ENCODE data around the gene MAN1B1.

Gene MAN1B1

DNA sequence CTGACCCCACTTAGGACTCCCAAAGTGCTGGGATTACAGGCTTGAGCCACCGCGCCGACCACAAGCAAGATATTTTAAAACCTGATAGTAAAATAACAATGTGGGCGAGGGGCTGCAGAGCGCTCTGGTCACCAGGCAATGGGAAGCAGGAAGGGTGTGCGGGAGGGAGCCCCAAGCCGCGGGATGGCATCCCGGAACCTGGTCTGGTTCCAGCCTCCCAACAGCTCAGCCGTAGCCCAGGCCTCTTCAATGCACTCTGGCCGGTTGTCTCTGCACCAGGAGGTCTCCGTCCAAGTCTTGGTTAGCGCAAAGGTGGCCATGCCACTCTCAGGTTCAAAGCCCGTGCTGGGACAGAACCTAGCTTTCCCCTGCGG is 10.2 kb upstream of the MAN1B1 start:
- peak overlapping the region; percentile 61 for H3K4me3 ChIP-seq (replicated peaks; ENCODE audit: low read depth, low read length)
- TF ChIP-seq, protein P1, sequence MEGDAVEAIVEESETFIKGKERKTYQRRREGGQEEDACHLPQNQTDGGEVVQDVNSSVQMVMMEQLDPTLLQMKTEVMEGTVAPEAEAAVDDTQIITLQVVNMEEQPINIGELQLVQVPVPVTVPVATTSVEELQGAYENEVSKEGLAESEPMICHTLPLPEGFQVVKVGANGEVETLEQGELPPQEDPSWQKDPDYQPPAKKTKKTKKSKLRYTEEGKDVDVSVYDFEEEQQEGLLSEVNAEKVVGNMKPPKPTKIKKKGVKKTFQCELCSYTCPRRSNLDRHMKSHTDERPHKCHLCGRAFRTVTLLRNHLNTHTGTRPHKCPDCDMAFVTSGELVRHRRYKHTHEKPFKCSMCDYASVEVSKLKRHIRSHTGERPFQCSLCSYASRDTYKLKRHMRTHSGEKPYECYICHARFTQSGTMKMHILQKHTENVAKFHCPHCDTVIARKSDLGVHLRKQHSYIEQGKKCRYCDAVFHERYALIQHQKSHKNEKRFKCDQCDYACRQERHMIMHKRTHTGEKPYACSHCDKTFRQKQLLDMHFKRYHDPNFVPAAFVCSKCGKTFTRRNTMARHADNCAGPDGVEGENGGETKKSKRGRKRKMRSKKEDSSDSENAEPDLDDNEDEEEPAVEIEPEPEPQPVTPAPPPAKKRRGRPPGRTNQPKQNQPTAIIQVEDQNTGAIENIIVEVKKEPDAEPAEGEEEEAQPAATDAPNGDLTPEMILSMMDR (IDR thresholded peaks at IDR 0.05; ENCODE audit: low read depth, low read length, missing control alignments), result no peak
- DNase-seq (ENCODE audit: extremely low read depth, low read depth), result no peak

DNA sequence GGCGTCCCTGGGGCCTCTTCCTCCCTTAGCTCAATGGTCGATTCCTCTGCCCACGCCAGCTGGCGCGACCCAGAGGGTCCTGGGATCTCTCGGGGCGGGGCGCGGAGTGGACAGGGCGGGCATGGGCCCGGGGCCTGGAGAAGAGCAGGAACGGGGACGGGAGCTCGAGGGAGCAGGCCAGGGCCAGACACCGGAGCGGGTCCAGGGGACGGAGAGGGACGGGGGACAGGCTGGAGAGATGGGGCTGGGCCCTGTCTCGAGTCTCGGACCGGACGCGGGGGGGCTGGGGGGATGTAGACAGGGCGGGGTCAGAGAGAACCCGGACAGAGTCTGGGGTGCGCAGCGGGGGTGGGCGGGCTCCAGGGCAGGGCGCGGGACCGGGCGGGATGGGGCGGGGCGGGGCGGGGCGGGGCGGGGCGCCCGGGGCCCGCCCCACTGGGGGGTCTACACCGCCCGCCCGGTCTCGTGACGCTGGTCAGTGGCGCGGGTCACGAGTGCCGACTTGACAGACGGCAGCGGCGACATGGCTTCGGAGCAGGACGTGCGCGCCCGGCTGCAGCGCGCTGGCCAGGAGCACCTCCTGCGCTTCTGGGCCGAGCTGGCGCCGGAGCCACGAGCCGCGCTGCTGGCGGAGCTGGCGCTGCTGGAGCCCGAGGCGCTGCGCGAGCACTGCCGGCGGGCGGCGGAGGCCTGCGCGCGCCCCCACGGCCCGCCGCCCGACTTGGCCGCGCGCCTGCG is 9.6 kb upstream of the MAN1B1 start, which contains the start of gene UAP1L1:
TSS of gene UAP1L1 (plus strand) at position 508 of the 738 bp plus-strand sequence. CDS start at position 524, 16 bp downstream.
- peak within 1 kb of the TSS; percentile 61 for H3K4me3 ChIP-seq (replicated peaks; ENCODE audit: low read depth, low read length)
- TF ChIP-seq, protein P1 (IDR thresholded peaks at IDR 0.05; ENCODE audit: low read depth, low read length, missing control alignments), result no peak
- no peak for DNase-seq (ENCODE audit: extremely low read depth, low read depth)

DNA sequence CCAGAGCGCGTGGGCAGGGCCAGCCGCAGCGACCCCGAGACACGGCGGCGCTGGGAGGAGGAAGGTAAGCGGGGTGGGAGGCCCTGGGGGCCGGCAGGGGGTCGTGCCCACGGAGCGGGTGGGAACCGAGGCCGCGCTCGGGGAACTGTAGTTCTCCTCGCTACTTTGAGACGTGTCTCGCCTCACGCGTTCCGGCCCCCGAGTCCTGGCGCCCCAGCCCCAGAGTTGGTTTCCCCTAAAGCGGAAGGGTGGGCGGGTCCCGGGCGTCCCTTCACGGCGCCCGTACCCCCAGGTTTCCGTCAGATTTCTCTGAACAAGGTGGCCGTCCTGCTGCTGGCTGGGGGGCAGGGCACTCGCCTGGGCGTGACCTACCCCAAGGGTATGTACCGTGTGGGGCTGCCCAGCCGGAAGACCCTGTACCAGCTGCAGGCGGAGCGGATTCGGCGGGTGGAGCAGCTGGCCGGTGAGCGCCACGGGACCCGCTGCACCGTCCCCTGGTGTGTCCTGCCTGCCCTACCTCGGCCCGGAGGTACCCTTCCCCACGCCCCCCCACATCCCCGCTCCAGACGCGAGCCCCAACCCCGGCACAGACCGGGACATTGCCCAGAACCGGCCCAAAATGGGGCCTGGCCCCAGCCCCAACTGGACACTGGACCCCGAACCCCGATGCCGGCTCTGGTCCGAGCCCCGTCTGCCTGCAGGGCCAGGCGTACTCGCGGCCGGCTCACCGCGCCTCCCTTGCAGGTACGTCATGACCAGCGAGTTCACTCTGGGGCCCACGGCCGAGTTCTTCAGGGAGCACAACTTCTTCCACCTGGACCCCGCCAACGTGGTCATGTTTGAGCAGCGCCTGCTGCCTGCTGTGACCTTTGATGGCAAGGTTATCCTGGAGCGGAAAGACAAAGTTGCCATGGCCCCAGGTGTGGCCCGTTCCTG is 8.8 kb upstream of the MAN1B1 start:
- peak overlapping the region; percentile 61 for H3K4me3 ChIP-seq (replicated peaks; ENCODE audit: low read depth, low read length)
- TF ChIP-seq, protein P1 (IDR thresholded peaks at IDR 0.05; ENCODE audit: low read depth, low read length, missing control alignments), result no peak
- no peak for DNase-seq (ENCODE audit: extremely low read depth, low read depth)

DNA sequence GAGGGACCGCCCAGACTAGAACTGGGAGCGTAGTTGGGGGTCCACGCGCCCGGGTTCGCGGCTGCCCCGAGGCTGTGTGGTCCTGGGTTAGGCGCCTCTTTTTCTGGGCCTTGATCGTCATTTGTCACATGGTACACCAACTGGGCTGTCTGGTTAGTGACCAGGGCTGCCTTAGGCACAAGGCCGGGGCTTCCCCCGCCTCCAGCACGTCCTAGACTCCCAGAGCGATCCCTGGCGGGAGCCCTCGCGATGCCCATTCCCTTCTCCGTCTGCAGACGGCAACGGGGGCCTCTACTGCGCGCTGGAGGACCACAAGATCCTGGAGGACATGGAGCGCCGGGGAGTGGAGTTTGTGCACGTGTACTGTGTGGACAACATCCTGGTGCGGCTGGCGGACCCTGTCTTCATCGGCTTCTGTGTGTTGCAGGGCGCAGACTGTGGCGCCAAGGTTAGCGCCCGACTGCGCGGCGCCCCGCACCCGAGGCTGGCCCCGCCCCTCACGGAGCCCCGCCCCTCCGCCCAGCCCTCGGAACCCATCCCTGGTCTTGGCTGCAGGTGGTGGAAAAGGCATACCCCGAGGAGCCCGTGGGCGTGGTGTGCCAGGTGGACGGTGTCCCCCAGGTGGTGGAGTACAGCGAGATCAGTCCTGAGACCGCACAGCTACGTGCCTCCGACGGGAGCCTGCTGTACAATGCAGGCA is 7.9 kb upstream of the MAN1B1 start:
- DNase-seq (ENCODE audit: extremely low read depth, low read depth), result no peak
- TF ChIP-seq, protein P1 (IDR thresholded peaks at IDR 0.05; ENCODE audit: low read depth, low read length, missing control alignments), result no peak

DNA sequence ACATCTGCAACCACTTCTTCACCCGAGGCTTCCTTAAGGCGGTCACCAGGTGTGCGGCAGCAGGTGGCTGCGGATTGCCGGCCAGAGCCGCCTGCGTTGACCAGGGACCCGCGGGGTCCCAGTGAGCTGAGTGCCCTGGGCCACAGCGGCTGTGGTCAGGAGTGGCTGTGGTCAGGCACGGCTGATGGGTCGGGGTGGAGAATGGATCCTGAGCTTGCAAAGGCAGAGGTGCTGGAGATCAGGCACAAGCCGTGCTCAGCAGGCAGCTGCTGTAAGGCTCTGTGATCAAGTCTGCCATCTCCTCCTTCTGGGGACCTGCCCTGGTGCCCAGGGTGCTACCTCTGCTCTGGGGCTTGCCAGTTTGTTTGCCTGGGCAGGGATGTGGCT is 7.4 kb upstream of the MAN1B1 start:
- no peak overlapping the region for H3K4me3 ChIP-seq (replicated peaks; ENCODE audit: low read depth, low read length)
- DNase-seq (ENCODE audit: extremely low read depth, low read depth), result no peak
- TF ChIP-seq, protein P1 (IDR thresholded peaks at IDR 0.05; ENCODE audit: low read depth, low read length, missing control alignments), result no peak

More for the DNA sequence above, 7.9 kb upstream of the MAN1B1 start:
- peak overlapping the region; percentile 61 for H3K4me3 ChIP-seq (replicated peaks; ENCODE audit: low read depth, low read length)

DNA sequence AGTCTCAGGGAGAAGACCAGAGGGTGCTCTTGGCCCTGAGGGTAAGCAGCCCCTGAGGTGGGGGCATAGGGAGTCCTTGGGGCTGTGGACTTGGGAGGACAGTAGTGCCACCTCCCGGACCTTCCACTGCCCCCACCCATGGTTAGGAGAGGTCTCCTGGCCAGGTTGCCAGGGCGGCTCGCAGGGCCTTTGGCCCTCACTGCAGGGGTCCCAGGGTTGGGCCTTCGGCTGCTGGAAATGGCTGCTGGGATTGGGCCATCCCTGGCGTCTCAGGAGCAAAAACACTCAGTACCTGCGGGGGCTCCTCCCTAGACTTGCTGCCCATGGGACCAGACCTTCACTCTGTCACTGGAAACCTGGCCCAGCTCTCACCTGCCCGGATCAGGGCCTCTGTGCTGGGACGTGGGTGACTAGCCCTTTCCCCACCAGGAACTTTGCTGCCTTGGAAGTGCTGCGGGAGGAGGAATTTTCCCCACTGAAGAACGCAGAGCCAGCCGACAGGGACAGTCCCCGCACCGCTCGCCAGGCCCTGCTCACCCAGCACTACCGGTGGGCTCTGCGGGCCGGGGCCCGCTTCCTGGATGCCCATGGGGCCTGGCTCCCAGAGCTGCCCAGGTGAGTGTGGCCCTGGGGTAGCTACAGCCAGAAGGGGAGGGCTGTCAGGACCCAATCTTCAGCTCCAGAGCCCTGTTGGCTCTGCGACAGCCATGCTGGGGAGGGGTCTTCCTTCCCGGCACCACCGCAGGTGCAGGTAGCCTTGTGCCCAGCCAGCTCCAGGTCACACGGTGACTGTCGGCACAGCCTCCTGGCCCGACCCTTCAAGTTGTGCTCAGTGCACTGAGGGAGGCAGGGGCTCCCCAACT is 6.3 kb upstream of the MAN1B1 start:
- no peak overlapping the region for H3K4me3 ChIP-seq (replicated peaks; ENCODE audit: low read depth, low read length)
- DNase-seq (ENCODE audit: extremely low read depth, low read depth), result no peak
- TF ChIP-seq, protein P1 (IDR thresholded peaks at IDR 0.05; ENCODE audit: low read depth, low read length, missing control alignments), result no peak

Data from HFF-Myc (cell line).